Fibroblast of upper back skin (primary cell): Measurements from ENCODE around the gene SEPHS1.
A peak's percentile ranks its signal among the peaks of the same experiment; 100 is the strongest.
"Not testable (repeated sequence)": the region's sequence is repeated elsewhere in the genome, so short reads cannot be mapped to it uniquely, and the experiment has no call there.

ENCODE experiments used
- DNase-seq: peaks from one replicate; pipeline ENCODE4 v3.0.0-alpha.2; 2013

Gene SEPHS1

GRCh38 chr10:13322615-13323148 lies 25.4 kb downstream of the SEPHS1 start:
- DNase-seq, result no peak

GRCh38 chr10:13321576-13321975 lies 26.5 kb downstream of the SEPHS1 start:
- DNase-seq, result no peak

- no peak for DNase-seq
These were observed 28.9 kb downstream of the SEPHS1 start for GRCh38 chr10:13319166-13319565.

GRCh38 chr10:13317474-13317873 lies 30.6 kb downstream of the SEPHS1 start:
- DNase-seq, result no peak

GRCh38 chr10:13316635-13317311 lies 31.3 kb downstream of the SEPHS1 start:
- no peak for DNase-seq

GRCh38 chr10:13315361-13315760 lies 32.7 kb downstream of the SEPHS1 start:
- no peak for DNase-seq

- DNase-seq, result peak; percentile 24
These were observed 36.9 kb downstream of the SEPHS1 start for GRCh38 chr10:13311177-13311575.

GRCh38 chr10:13310518-13311176 lies 37.4 kb downstream of the SEPHS1 start:
- no peak for DNase-seq

- no peak for DNase-seq
These were observed 38.3 kb downstream of the SEPHS1 start for GRCh38 chr10:13309792-13310191.

- no peak for DNase-seq
These were observed 40.0 kb downstream of the SEPHS1 start for GRCh38 chr10:13308096-13308495.

GRCh38 chr10:13306103-13306502 lies 42.0 kb downstream of the SEPHS1 start:
- no peak for DNase-seq

GRCh38 chr10:13302821-13303555 lies 45.1 kb downstream of the SEPHS1 start:
- DNase-seq, result no peak

- DNase-seq, result peak; percentile 72
These were observed 48.4 kb downstream of the SEPHS1 start, which contains the start of gene PHYH for GRCh38 chr10:13299437-13300287. Gene PHYH, minus strand, starts transcription at chr10:13300064. Its CDS starts 22 bp downstream, at chr10:13300042.

GRCh38 chr10:13298748-13299436 lies 49.2 kb downstream of the SEPHS1 start:
- DNase-seq, result peak; percentile 2

GRCh38 chr10:13296476-13296875 lies 51.6 kb downstream of the SEPHS1 start:
- DNase-seq, result no peak

- no peak for DNase-seq
These were observed 53.3 kb downstream of the SEPHS1 start for GRCh38 chr10:13294784-13295183.

GRCh38 chr10:13291821-13292773 lies 56.0 kb downstream of the SEPHS1 start:
- DNase-seq, result no peak

GRCh38 chr10:13291061-13291460 lies 57.0 kb downstream of the SEPHS1 start:
- peak; percentile 39 for DNase-seq

- DNase-seq, result no peak
These were observed 64.0 kb downstream of the SEPHS1 start for GRCh38 chr10:13284050-13284449.

GRCh38 chr10:13282348-13282747 lies 65.7 kb downstream of the SEPHS1 start:
- DNase-seq, result not testable (repeated sequence)
